GM13977 (cell line): ENCODE results near the gene PPP2R2D.

Experiments
- DNase-seq: peaks from one replicate; pipeline ENCODE4 v3.0.0; 2012; ENCODE audit warnings: low spot score
- CTCF ChIP-seq: IDR thresholded peaks from 2 replicates; pipeline ENCODE4 v1.5.1; 2012; ENCODE audit warnings: mild to moderate bottlenecking, control low read depth; ENCODE audit not compliant: insufficient read depth; ENCODE audit errors: extremely low read depth, missing control alignments
- in situ Hi-C: fragments of 300-500 bp; cut with MboI; formaldehyde crosslinking; loops from one replicate; pipeline ENCODE4 v1.12.0; 2022; ENCODE audit warnings: low sequenced_read_pairs, low pct_unique_long_range_greater_than_20kb, mixed read lengths, inconsistent platforms; ENCODE audit not compliant: unreplicated experiment

Gene PPP2R2D

GRCh38 chr10:131926253-131926652 is 25.4 kb downstream of the PPP2R2D start:
- DNase-seq, result no peak
- TF ChIP-seq CTCF, result no peak
- in situ Hi-C loops, result no loop called here

- in situ Hi-C loops, result no loop called here
- TF ChIP-seq CTCF, result no peak
- DNase-seq, result no peak
Observed at GRCh38 chr10:131926743-131927595, 26.2 kb downstream of the PPP2R2D start.

- peak; percentile 80 for DNase-seq
- in situ Hi-C loops, result no loop called here
Observed at GRCh38 chr10:131928248-131929095, 27.7 kb downstream of the PPP2R2D start.

GRCh38 chr10:131929122-131929845 is 28.5 kb downstream of the PPP2R2D start:
- in situ Hi-C loops, result no loop called here
- no peak for DNase-seq
- TF ChIP-seq CTCF, result no peak

More at GRCh38 chr10:131928248-131929095, 27.7 kb downstream of the PPP2R2D start:
- TF ChIP-seq CTCF, result no peak

GRCh38 chr10:131930150-131930549 is 29.3 kb downstream of the PPP2R2D start:
- in situ Hi-C loops, result no loop called here
- DNase-seq, result no peak
- TF ChIP-seq CTCF, result no peak
